ENCODE results near the gene MAVS.

DNA sequence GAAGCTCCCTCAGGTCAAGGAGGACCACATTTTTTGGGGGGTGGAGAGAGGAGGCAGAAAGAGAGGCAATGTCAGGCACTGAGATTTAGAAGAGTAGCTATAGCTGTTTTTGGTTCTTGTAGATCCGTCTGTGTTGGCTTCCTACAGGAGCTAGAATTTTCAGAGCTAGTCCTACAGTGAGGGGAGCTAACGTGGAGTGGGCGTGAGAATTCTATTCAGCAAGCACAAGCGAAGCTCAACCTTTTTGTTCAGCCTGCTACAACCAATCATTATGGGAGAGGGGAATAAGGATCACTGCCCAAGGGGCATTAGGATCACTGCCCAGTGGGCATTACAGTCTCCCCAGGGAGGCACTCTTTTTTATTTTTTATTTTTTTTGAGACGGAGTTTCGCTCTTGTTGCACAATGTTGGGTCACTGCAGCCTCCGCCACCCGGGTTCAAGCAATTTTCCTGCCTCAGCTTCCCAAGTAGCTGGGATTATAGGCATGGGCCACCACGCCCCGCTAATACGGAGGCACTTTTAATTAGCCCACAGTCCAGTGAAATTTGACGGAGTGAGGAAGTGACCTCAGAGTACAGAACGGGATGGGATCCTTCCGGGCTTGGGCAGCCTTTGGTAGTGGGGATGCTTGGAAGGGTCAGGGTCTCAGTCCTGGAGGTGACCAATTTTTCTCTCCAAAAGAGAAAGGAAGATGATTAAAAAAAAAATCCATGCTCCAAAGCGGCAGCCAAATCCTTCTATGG lies 41.4 kb downstream of the MAVS start:
- TF ChIP-seq, protein P1, sequence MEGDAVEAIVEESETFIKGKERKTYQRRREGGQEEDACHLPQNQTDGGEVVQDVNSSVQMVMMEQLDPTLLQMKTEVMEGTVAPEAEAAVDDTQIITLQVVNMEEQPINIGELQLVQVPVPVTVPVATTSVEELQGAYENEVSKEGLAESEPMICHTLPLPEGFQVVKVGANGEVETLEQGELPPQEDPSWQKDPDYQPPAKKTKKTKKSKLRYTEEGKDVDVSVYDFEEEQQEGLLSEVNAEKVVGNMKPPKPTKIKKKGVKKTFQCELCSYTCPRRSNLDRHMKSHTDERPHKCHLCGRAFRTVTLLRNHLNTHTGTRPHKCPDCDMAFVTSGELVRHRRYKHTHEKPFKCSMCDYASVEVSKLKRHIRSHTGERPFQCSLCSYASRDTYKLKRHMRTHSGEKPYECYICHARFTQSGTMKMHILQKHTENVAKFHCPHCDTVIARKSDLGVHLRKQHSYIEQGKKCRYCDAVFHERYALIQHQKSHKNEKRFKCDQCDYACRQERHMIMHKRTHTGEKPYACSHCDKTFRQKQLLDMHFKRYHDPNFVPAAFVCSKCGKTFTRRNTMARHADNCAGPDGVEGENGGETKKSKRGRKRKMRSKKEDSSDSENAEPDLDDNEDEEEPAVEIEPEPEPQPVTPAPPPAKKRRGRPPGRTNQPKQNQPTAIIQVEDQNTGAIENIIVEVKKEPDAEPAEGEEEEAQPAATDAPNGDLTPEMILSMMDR (IDR thresholded peaks at IDR 0.05) = no peak
- TF ChIP-seq POLR2AphosphoS5 (IDR thresholded peaks at IDR 0.05) = no peak
- TF ChIP-seq POLR2A (IDR thresholded peaks at IDR 0.05) = no peak
